Measurements from ENCODE around the gene GHR.

GHR gene

GRCh38 chr5:42640835-42641234, 217.6 kb downstream of the GHR start:
- H3K4me3 ChIP-seq (ENCODE audit: low read depth, low read length): no peak overlapping the region
- TF ChIP-seq POLR2A (IDR thresholded peaks at IDR 0.05; ENCODE audit: extremely low read depth, insufficient read length): no peak
- TF ChIP-seq, protein P1, sequence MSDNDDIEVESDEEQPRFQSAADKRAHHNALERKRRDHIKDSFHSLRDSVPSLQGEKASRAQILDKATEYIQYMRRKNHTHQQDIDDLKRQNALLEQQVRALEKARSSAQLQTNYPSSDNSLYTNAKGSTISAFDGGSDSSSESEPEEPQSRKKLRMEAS (IDR thresholded peaks at IDR 0.05; ENCODE audit: low read depth, low read length): no peak
- no peak for TF ChIP-seq CTCF (IDR thresholded peaks at IDR 0.05; ENCODE audit: low read depth, low read length)
- TF ChIP-seq MYC (IDR thresholded peaks at IDR 0.05; ENCODE audit: low read depth, low read length): no peak
- no peak for DNase-seq (ENCODE audit: low read depth)

DNA sequence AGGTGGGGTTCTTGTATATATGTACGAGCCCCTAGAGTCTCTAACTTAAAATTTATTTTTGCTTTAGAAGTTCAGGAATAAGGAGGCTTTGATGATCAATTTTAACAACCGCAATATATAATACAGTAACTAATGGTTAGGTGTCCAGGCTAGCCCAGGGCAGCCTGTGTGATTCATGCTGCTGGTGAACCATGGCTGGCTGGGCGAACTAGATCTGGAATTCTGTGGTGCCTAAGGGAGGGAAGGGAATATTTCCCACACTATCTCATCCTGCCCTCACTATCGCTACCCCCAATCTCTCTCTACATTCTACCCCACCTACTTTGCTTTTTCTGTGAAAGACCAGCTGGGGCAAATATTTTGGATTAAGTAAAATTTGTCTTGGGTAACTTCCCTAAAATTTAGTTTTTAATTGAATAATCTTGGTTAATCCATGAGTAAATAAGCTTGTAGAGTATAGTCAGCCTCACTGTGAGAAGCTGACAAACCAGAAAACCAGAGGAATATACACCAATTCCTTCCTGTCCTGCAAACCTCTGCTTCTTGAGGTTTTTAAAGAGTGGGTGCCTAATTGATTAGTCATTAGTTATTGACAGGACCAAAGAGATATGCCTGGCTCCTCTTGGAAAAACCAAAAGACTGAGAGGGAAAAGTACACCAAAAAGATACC, 218.2 kb downstream of the GHR start:
- DNase-seq (ENCODE audit: low read depth): no peak
- TF ChIP-seq MYC (IDR thresholded peaks at IDR 0.05; ENCODE audit: low read depth, low read length): no peak
- TF ChIP-seq, protein P1 (IDR thresholded peaks at IDR 0.05; ENCODE audit: low read depth, low read length): no peak
- TF ChIP-seq CTCF (IDR thresholded peaks at IDR 0.05; ENCODE audit: low read depth, low read length): no peak
- TF ChIP-seq POLR2A (IDR thresholded peaks at IDR 0.05; ENCODE audit: extremely low read depth, insufficient read length): no peak
- H3K4me3 ChIP-seq (ENCODE audit: low read depth, low read length): no peak overlapping the region

GRCh38 chr5:42642006-42642405, 218.8 kb downstream of the GHR start:
- H3K4me3 ChIP-seq (ENCODE audit: low read depth, low read length): no peak overlapping the region
- TF ChIP-seq, protein P1 (IDR thresholded peaks at IDR 0.05; ENCODE audit: low read depth, low read length): no peak
- TF ChIP-seq CTCF (IDR thresholded peaks at IDR 0.05; ENCODE audit: low read depth, low read length) (no peak), POLR2A (IDR thresholded peaks at IDR 0.05; ENCODE audit: extremely low read depth, insufficient read length) (no peak), MYC (IDR thresholded peaks at IDR 0.05; ENCODE audit: low read depth, low read length) (no peak)
- no peak for DNase-seq (ENCODE audit: low read depth)

DNA sequence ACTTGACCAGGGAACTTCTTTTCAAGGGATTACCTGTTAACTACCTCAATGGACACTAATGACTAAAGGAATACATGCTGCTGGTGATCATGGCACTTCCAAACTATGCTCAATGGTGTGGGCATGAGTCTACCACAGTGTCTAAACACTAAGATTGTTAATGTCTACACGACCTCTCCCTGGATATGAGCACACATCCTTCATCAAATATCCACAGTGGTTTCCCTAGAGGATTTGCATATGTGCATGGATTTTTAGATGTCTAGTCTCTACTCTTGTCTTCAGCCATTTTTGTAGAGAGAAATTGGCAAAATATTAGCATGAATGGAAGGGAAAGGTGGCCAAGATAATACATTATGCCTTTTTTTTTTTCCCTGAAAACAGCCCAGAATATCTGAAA, 220.1 kb downstream of the GHR start:
- TF ChIP-seq MYC (IDR thresholded peaks at IDR 0.05; ENCODE audit: low read depth, low read length): no peak
- no peak overlapping the region for H3K4me3 ChIP-seq (ENCODE audit: low read depth, low read length)
- DNase-seq (ENCODE audit: low read depth): no peak

- DNase-seq (ENCODE audit: low read depth): no peak
- no peak overlapping the region for H3K4me3 ChIP-seq (ENCODE audit: low read depth, low read length)
- TF ChIP-seq MYC (IDR thresholded peaks at IDR 0.05; ENCODE audit: low read depth, low read length) (no peak), CTCF (IDR thresholded peaks at IDR 0.05; ENCODE audit: low read depth, low read length) (no peak), POLR2A (IDR thresholded peaks at IDR 0.05; ENCODE audit: extremely low read depth, insufficient read length) (no peak)
- TF ChIP-seq, protein P1 (IDR thresholded peaks at IDR 0.05; ENCODE audit: low read depth, low read length): no peak
These were observed 221.9 kb downstream of the GHR start for GRCh38 chr5:42645138-42645537.

DNA sequence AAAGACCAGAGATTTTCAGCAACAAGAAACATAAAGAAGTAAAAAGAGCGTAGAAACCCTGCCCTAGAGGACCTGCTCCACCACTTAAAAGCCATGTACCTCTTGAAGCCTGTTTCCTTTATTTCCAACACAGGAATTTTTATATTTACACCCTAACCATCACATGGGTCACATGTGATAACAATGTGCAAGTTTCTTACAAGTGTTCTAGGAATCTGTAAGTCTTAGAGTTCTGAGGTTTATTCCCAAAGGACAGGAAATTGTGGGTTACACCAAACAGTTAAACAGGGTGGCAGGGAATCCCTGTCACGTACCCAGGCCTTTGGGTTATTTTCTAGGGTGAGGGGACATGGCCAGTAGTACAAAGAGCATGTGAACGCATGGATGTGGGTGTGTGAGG, 224.8 kb downstream of the GHR start:
- DNase-seq (ENCODE audit: low read depth): no peak
- TF ChIP-seq MYC (IDR thresholded peaks at IDR 0.05; ENCODE audit: low read depth, low read length) (no peak), CTCF (IDR thresholded peaks at IDR 0.05; ENCODE audit: low read depth, low read length) (no peak), POLR2A (IDR thresholded peaks at IDR 0.05; ENCODE audit: extremely low read depth, insufficient read length) (no peak)
- TF ChIP-seq, protein P1 (IDR thresholded peaks at IDR 0.05; ENCODE audit: low read depth, low read length): no peak
- H3K4me3 ChIP-seq (ENCODE audit: low read depth, low read length): no peak overlapping the region

All from NB4 (cell line).